NCI-H510A treated with DMSO at 0.1 percent for 48 hours (cell line): Measurements from ENCODE around the gene TENM3.
"Not testable (repeated sequence)": the region's sequence is repeated elsewhere in the genome, so short reads cannot be mapped to it uniquely, and the experiment has no call there.

ENCODE experiments used
- DNase-seq: peaks from one replicate; lab custom pipeline; 2025; lab: John Stamatoyannopoulos, UW

Gene TENM3

DNA sequence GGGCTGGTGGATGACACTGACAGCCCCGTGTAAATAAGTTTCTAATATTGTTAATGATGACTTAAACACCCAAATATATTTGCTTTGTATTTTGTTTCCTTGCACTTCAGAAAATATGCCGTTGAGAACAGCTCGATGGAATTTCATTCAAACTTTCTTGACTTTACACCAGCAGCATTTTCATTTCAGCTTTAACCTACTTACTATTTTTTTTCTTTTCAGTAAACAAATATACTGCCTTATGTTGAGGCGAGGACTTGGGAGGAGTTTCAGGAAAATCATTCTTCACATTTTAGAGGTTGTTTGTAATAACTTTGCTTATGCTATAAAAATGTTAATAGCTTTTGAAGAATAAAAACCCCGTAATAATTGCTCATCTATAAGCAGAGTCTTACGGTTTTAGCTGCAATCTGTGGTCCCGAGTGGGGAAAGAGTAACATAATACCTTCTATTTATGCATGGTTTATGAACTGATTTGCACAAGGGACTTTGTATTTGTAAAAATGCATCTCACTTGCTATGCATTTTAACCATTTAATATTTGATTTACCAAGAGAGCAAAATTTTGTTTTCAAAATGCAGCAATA is 14.1 kb upstream of the TENM3 start:
- no peak for DNase-seq

- DNase-seq: no peak
Measured at GRCh38 chr4:182230256-182230655, 12.9 kb upstream of the TENM3 start.

- DNase-seq: no peak
Measured at GRCh38 chr4:182231080-182231479, 12.1 kb upstream of the TENM3 start.

DNA sequence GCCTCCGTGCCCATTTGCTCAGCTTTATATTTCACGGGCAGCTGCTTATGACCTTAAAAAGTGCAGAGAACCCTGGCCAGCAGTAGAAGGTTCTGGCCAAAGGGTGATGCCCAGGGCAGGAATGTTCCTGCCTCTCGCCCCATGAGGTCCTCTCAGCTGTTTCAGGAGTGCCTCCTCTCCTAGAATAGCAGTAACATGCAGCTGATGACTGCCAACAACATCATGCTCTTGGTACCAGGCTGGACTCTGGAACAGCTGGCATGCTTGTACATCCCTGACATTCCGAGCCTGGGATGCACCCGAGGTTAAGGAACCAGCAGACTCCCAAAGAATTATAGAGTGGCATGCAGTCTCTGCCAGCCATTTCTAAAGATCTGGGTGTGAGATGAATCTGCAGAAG is 11.7 kb upstream of the TENM3 start:
- DNase-seq: no peak

DNA sequence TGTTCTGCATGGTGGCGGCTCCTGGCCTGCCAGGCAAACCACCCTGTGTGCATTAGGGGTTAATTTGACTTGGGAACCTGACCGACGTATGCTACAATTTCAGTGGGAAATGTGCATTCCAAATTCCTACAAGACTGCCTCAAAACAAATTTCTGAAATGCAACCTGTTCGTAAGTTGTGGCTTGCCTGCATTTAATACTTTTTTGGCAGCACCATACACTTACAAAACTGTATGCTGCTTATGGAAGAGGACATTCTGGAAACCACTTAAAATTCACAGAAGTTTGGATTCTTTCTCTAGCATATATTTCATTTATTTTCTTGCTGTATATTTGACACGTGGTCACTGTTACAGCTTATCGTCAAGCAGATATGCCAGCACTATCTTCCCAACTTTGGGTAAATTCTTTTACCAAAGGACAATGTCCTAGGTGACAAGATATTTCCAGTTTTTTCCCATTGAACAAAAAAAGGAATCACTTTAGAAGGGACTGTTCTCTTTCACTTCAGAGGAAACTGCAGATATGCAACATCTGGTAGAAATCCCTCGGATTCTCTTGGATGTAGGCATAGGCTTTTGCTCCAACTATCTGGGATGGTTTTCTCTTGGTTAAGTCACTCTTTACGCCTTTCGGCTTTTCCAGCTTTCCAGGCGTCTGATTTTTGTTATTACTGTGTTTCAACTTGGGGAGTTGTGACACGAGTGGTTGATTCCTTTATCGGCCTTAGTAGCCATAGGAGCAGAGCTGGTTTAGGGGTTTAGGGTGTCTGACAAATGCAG is 9.7 kb upstream of the TENM3 start:
- DNase-seq: no peak

GRCh38 chr4:182235021-182235795 is 8.0 kb upstream of the TENM3 start:
- no peak for DNase-seq

- no peak for DNase-seq
Measured at GRCh38 chr4:182236186-182236585, 7.0 kb upstream of the TENM3 start.

GRCh38 chr4:182237010-182237409 is 6.2 kb upstream of the TENM3 start:
- DNase-seq: not testable (repeated sequence)

DNA sequence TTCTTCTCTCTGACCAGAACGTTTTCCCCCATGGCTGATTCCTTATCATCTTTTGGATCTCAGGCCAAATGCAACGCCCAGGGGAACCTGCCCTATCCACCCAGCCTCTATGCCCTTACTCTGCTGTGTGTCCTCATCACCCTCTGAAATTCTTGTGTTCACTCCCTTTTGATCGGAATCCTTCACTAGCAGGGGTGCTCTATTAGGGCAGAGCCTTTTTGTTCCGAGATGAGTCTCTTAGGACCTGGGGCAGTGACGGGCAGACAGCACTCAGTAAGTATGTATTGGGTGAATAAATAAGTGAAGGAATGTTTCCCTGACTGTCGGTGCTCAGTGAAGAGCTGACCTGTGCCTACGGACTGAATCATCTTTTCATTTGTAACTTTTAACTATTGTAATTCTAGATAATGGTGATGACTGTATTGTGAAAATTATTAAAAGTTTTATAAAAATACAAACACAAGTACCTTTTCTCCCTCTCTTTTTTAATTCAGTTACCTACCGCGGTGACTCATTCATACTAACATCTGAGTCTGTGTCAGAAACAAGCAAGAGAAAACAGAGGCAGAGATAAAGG is 4.8 kb upstream of the TENM3 start:
- no peak for DNase-seq

GRCh38 chr4:182240161-182241130 is 2.8 kb upstream of the TENM3 start:
- no peak for DNase-seq

- not testable (repeated sequence) for DNase-seq
Measured at GRCh38 chr4:182242260-182242659, 942 bp upstream of the TENM3 start.

GRCh38 chr4:182242787-182243186 is 415 bp upstream of the TENM3 start:
- no peak for DNase-seq

DNA sequence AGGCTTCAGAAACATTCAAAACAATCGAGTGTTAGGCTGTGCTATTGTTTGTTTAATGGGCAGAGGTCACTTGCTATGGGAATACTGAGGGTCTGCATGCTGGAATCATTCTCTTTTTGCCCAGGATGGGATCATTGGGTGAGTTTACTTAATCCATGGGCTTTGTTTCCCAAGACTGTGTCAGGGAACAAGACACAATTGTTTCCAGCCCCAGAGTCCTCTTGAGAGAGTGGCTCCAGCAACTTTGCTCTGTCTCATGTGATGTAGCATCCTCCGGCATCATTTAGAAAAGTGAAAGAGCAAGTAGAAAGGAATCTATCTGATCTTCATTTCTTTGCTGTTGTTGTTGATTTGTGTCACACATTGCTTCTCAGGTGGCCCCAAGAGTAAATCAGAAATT is 1.8 kb downstream of the TENM3 start:
- no peak for DNase-seq

DNA sequence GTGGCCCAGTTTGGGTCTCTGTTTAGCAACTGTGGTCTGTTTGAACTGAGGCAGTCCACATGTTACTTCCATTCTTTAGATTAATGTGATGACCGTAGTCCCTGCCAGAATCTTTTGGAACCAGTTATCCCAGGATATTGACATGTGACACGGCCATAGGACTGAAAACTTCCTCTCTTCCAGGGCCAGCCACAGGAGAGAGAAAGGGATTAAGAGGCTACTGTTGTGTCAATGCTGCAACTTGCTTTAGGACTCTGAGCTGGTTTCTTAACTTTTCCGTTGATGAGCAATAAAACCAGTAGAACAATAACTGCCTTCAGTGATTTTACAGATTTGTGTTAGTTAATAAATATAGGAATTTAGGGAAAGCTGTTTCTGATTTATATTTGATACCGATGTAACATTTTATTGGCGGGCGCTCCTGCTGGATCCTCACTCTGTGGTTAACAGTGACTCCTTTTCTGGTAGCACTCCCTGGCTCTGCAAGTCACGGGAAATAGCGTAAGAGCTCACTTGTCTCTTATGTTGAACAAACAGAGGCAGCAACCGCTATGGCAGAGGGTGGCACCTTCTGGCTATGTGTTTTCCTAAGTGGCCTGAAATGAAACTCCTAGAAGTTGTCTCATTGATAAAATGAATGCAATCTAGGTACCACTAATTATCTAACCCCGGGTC is 2.5 kb downstream of the TENM3 start:
- peak; percentile 72 for DNase-seq

GRCh38 chr4:182246401-182247205 is 3.4 kb downstream of the TENM3 start:
- DNase-seq: no peak

DNA sequence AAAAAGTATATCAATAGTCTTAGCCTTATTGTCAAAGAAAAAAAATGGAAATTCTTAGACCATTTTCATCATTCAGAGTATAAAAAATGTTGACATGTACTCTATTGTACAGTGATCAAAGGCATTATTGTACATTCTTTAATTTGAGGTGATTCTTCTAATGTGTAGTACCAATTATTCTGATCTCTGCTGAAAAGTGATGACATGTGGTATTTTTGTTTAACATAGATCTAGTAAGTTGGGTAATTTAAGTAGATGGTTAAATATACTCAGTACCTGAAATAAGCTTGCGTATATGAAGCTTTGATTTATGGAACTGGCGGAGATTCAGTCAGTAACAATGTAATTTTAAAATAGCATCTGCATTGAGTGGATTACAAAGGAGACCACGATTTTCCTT is 5.1 kb downstream of the TENM3 start:
- no peak for DNase-seq

DNA sequence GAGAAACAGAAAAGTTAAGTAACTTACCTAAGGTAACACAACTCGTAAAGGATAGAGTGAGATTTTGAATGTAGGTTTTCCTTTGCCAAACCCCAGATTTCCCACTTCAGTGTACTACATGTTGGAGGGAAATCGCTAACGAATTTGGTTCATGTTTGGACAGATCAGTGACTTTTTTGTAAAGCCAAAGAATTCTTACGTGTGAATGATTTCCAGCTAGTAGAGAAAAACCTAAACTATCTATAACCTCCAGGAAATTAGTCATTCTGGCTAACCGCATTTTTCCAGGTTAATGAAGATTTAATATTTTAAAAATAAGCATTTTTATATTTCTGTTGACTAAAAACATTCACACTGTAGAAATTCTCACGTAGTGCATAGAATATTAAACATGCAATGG is 7.2 kb downstream of the TENM3 start:
- no peak for DNase-seq

- no peak for DNase-seq
Measured at GRCh38 chr4:182251116-182251515, 7.9 kb downstream of the TENM3 start.

- DNase-seq: no peak
Measured at GRCh38 chr4:182252220-182252619, 9.0 kb downstream of the TENM3 start.
